Adipocyte (in vitro differentiated cells): ENCODE measurements around the gene INPP4A.
A peak's percentile ranks its signal among the peaks of the same experiment; 100 is the strongest.
"Not testable (repeated sequence)": the region's sequence is repeated elsewhere in the genome, so short reads cannot be mapped to it uniquely, and the experiment has no call there.

Experiments used
- DNase-seq: peaks from one replicate; pipeline ENCODE4 v3.0.0-alpha.2; 2015; ENCODE audit warnings: low read depth
- H3K27me3 ChIP-seq: replicated peaks from 2 replicates; pipeline ENCODE4 v1.7.0; 2013; ENCODE audit warnings: mild to moderate bottlenecking, low read length, moderate library complexity; ENCODE audit not compliant: control insufficient read depth, insufficient read depth
- H3K36me3 ChIP-seq: 2 replicates; pipeline ENCODE4 v1.7.0; 2013; ENCODE audit warnings: low read length, mild to moderate bottlenecking, moderate library complexity; ENCODE audit not compliant: control insufficient read depth, insufficient read depth, severe bottlenecking
- H3K4me1 ChIP-seq: 2 replicates; pipeline ENCODE4 v1.7.0; 2013; ENCODE audit warnings: mild to moderate bottlenecking, low read length, moderate library complexity; ENCODE audit not compliant: control insufficient read depth, insufficient read depth
- H3K4me3 ChIP-seq: 2 replicates; pipeline ENCODE4 v1.7.0; 2013; ENCODE audit warnings: mild to moderate bottlenecking, low read length, moderate library complexity
- H3K9ac ChIP-seq: 2 replicates; pipeline ENCODE4 v1.7.0; 2013; ENCODE audit warnings: mild to moderate bottlenecking, low read length, moderate library complexity
- H3K9me3 ChIP-seq: 2 replicates; pipeline ENCODE4 v1.7.0; 2013; ENCODE audit warnings: mild to moderate bottlenecking, low read length, moderate library complexity; ENCODE audit not compliant: control insufficient read depth

The INPP4A gene

DNA sequence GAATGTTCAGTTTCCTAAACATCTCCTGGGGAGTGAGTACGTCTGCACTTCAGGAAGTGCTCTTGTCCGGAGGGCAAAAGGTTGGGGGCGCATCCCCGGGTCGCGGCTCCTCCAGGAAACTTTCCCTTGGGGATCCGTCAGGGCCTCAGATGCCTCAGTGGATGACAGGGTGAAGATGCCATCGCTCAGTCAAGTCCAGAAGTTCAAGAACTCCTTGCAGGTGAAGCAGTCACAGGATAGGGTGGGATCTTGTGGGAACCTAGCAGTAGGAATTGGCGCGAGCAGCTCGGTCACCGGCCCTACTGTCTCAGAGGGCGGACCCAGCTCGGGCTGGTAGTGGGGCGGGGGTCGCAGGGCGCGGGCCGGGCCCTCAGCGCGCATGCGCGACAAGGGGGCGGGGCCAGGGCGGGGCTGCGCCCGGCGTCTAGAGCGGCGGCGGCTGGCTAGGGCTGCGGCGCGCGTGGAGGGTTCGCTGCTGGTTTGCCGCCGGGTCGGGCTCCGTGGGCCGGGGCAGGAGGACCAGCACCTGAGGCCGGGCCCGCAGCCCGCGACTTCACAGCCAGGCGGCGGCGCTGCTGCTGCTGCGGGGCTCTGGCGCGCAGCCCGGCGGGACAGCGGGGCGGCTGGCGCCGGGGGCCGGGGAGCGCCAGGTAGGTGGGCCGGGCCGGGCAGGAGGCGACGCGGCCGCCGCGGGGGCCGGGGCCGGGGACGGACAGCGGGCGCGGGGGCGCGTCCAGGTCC lies at the start of gene INPP4A:
INPP4A (plus strand) TSS at position 423 of the 741 bp plus-strand sequence. CDS start 75,191 bp downstream, outside the sequence.
- H3K4me1 ChIP-seq, result peaks cover 10% of the 10 kb centered on the region
- DNase-seq, result peak; percentile 88
- peak within 1 kb of the TSS; percentile 78 for H3K9ac ChIP-seq
- H3K4me3 ChIP-seq, result peak within 1 kb of the TSS; percentile 96
- H3K36me3 ChIP-seq, result no peaks in the 10 kb centered on the region
- H3K27me3 ChIP-seq, result peaks cover 4% of the 10 kb centered on the region
- H3K9me3 ChIP-seq, result no peaks in the 10 kb centered on the region

DNA sequence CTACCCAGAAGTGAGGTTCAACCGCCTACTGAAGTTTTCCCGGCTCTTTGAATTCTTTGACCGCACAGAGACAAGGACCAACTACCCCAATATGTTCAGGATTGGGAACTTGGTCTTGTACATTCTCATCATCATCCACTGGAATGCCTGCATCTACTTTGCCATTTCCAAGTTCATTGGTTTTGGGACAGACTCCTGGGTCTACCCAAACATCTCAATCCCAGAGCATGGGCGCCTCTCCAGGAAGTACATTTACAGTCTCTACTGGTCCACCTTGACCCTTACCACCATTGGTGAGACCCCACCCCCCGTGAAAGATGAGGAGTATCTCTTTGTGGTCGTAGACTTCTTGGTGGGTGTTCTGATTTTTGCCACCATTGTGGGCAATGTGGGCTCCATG lies 48.7 kb upstream of the INPP4A start:
- Histone ChIP-seq H3K36me3 (no peaks in the 10 kb centered on the region), H3K9me3 (no peaks in the 10 kb centered on the region), H3K4me3 (no peak overlapping the region), H3K4me1 (peaks cover 4% of the 10 kb centered on the region), H3K27me3 (peaks cover 16% of the 10 kb centered on the region), H3K9ac (no peak overlapping the region)
- no peak for DNase-seq

DNA sequence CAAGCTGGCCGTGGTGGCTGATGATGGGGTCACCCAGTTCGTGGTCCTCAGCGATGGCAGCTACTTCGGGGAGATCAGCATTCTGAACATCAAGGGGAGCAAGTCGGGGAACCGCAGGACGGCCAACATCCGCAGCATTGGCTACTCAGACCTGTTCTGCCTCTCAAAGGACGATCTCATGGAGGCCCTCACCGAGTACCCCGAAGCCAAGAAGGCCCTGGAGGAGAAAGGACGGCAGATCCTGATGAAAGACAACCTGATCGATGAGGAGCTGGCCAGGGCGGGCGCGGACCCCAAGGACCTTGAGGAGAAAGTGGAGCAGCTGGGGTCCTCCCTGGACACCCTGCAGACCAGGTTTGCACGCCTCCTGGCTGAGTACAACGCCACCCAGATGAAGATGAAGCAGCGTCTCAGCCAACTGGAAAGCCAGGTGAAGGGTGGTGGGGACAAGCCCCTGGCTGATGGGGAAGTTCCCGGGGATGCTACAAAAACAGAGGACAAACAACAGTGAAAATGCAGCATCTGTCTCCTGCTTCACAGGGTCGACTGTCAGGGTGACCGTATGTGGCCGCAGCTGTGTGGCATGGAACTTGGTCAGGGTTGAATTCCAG lies 47.8 kb upstream of the INPP4A start:
- Histone ChIP-seq H3K4me1 (peaks cover 4% of the 10 kb centered on the region), H3K9me3 (no peaks in the 10 kb centered on the region), H3K27me3 (peaks cover 14% of the 10 kb centered on the region), H3K4me3 (no peak overlapping the region), H3K36me3 (no peaks in the 10 kb centered on the region), H3K9ac (no peak overlapping the region)
- no peak for DNase-seq

DNA sequence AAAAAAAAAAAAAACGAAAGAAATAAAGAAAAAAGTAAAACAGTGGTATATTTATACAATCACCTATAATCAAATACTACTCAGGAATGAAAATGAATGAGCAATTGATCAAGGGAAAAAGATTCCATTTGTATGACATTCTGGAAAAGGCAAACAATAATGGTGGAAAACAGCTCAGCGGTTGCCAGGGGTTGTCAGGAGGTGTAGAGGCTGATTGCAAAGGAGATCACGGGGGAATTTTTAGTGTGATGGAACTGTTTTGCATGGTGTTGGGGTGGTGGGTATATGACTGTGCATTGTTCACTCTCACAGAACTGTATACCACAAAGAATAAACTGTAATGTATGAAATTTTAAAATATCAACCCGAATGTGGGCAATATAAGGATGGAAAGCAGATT lies 45.5 kb upstream of the INPP4A start:
- no peaks in the 10 kb centered on the region for H3K9me3 ChIP-seq
- peaks cover 23% of the 10 kb centered on the region for H3K27me3 ChIP-seq
- DNase-seq, result no peak
- no peaks in the 10 kb centered on the region for H3K36me3 ChIP-seq
- no peak overlapping the region for H3K4me3 ChIP-seq
- no peak overlapping the region for H3K9ac ChIP-seq
- peaks cover 4% of the 10 kb centered on the region for H3K4me1 ChIP-seq

DNA sequence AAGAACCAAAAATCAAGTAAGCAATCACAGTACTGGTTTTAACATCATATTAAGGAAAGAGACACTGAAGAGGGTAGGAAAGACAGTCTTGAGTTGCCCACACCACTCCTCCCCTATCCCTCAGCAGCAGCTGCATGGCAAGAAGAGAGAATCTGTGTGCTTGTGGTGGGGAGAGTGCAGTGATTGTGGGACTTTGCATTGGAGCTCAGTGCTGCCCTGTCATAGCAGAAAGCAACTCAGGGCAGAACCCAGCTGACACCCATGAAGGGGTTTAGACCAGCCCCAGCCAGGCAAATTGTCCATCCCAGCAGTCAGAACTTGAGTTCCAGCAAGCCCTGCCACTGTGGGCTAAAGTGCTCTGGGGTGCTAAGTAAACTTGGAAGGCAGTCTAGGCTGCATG lies 40.8 kb upstream of the INPP4A start:
- Histone ChIP-seq H3K27me3 (peaks cover 22% of the 10 kb centered on the region), H3K4me3 (no peak overlapping the region), H3K9me3 (no peaks in the 10 kb centered on the region), H3K9ac (no peak overlapping the region), H3K36me3 (no peaks in the 10 kb centered on the region), H3K4me1 (no peaks in the 10 kb centered on the region)
- no peak for DNase-seq

DNA sequence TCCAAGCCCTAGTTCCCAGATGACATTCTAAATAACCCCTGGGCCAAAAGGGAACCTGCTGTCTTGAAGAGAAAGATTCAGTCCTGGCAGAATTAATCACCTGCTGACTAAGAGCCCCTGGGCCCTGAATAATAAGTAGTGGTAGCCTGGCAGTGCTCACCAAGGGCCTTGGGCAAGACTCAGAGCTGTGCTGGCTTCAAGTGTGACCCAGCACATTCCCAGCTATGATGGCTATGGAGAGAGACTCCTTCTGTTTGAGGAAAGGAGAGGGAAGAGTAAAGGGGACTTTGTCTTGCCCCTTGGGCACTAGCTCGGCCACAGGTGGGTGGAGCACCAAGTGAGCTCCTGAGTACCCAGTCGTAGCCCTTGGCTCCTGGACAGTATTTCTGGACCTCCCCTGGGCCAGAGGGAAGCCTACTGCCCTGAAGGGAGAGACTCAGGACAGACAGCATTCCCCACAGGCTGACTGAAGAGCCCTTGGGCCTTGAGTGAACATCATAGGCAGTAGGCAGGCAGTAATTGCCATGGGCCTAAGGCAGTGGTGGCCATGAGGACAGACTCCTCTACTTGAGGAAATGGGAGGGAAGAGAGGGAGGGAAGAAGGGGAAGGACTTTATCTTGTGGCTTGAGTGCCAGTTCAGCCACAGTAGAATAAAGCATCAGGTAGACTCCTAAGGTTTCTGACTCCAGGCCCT lies 40.0 kb upstream of the INPP4A start:
- Histone ChIP-seq H3K9ac (no peak overlapping the region), H3K9me3 (no peaks in the 10 kb centered on the region), H3K4me1 (no peaks in the 10 kb centered on the region), H3K36me3 (no peaks in the 10 kb centered on the region), H3K4me3 (no peak overlapping the region), H3K27me3 (peaks cover 22% of the 10 kb centered on the region)
- no peak for DNase-seq

DNA sequence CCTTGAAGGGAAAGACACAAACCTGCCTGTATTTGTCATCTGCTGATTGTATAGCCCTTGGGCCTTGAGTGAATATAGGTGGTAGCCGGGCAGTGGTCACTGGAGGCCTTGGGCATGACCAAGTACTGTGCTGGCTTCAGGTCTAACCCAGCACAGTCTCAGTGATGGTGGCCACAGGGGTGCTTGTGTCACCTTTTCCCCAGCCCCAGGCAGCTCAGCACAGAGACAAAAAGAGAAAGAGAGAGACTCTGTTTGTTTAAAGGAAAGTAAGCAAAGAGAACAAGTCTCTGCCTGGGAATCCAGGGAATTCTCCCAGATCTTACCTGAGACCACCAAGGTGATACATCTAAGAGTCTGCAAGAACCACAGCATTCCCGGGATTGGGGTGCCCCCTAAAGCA lies 39.4 kb upstream of the INPP4A start:
- Histone ChIP-seq H3K4me3 (no peak overlapping the region), H3K27me3 (peaks cover 17% of the 10 kb centered on the region), H3K9me3 (no peaks in the 10 kb centered on the region), H3K9ac (no peak overlapping the region), H3K4me1 (no peaks in the 10 kb centered on the region), H3K36me3 (no peaks in the 10 kb centered on the region)
- no peak for DNase-seq

DNA sequence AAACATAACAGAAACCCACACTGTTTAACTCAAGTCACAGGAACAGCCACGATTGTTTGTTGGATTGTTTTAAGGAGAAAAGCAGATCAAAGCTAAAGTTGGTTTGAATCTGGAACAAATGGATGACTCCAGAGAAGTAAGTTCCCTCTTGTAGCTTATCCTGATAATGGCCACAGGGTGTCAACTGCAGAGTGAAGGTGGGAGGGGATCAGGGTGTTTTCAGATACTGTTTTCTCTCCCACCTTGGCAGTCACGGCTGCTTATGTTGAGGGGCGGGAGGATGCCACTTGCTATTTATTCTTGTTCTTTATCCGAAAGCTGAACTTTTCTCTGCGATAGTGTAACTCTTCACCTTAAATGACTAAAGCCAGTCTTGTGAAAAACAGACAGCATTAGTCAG lies 36.5 kb upstream of the INPP4A start:
- no peak overlapping the region for H3K4me3 ChIP-seq
- peaks cover 14% of the 10 kb centered on the region for H3K27me3 ChIP-seq
- DNase-seq, result no peak
- no peaks in the 10 kb centered on the region for H3K36me3 ChIP-seq
- H3K9me3 ChIP-seq, result no peaks in the 10 kb centered on the region
- no peak overlapping the region for H3K9ac ChIP-seq
- no peaks in the 10 kb centered on the region for H3K4me1 ChIP-seq

DNA sequence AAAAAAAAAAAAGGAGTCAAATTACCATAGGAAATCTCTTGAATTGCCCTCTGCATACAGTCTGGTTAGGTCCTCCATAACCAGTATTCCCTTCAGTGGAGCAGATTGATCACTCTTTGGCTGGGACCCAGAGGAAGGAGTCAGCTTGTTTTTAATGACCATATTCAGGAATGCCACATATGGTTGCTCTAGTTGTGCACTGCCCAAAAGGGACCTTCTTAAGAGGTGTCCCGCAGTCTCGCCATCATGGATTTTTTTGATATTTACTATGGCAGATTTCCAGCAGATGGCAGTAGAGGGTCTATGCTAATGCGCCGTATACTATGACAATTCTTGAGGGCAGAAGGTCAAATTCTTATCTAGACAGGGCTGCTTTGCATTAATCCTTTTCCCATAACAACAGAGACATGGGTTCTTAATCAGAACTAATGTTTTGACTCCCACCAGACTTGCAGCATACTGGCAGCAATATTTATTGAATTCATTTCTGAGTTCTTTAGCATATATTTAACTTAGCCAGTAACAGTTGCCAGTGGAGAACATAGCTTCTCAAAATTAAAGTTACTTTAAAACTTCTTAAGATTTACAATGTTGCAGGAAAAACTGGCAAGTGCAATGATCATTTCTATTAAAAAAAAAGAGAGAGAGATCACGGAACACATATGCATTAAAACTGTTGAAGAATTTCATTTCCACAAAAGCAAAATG lies 31.8 kb upstream of the INPP4A start:
- Histone ChIP-seq H3K27me3 (peaks cover 5% of the 10 kb centered on the region), H3K4me1 (no peaks in the 10 kb centered on the region), H3K9ac (no peak overlapping the region), H3K36me3 (no peaks in the 10 kb centered on the region), H3K4me3 (no peak overlapping the region), H3K9me3 (no peaks in the 10 kb centered on the region)
- peak; percentile 83 for DNase-seq

DNA sequence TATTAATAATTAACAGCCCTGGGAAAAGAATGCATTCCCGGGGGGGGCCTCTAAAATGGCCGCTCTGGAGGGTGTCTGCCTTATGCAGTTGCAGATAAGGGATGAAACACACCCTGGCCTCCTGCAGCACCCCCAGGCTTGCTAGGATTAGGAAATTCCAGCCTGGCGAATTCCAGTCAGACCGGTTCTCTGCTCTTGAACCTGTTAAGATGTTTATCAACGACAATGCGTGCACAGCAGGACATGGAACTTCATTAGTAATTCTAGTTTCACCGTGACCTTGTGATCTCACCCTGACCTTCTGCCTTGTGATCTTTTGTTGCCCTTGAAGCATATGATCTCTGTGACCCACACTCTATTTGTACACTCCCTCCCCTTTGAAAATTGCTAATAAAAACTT lies 30.4 kb upstream of the INPP4A start:
- DNase-seq, H3K27me3 ChIP-seq, H3K4me1 ChIP-seq, H3K36me3 ChIP-seq, H3K4me3 ChIP-seq, H3K9me3 ChIP-seq, H3K9ac ChIP-seq: not testable (repeated sequence)

DNA sequence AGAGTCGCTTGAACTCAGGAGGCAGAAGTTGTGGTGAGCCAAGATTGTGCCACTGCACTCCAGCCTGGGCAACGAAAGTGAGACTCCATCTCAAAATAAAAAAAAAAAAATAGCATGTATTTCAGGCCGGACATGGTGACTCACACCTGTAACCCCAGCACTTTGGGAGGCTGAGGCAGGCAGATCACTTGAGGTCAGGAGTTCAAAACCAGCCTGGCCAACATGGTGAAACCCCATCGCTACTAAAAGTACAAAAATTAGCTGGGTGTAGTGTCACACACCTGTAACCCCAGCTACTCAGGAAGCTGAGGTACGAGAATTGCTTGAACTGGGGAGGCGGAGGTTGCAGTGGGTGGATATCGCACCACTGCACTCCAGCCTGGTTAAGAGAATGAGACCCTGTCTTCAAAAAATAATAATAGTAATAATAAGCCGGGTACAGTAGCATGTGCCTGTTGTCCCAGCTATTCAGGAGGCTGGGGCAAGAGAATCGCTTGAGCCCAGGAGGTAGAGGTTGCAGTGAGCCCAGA lies 28.9 kb upstream of the INPP4A start:
- not testable (repeated sequence) for H3K4me1 ChIP-seq, H3K27me3 ChIP-seq, H3K9ac ChIP-seq, H3K9me3 ChIP-seq, DNase-seq, H3K4me3 ChIP-seq, H3K36me3 ChIP-seq
